K562 (cell line): ENCODE data around the gene MBD3. TPM values are rescaled to one million over a fixed set of nuclear protein-coding genes. Genes with fewer than 3 reads are reported as not detected.
A peak's percentile ranks its signal among the peaks of the same experiment; 100 is the strongest.

Experiments
- AFF4 ChIP-seq: sonication (generic); formaldehyde crosslinking; IDR thresholded peaks from 2 replicates; pipeline ENCODE4 v1.8.0; 2023; ENCODE audit warnings: mild to moderate bottlenecking, missing genetic modification reagents
- CBX3 ChIP-seq, 2 experiments: IDR thresholded peaks; 1 replicate in 1 of 2; 2 replicates in 1 of 2; pipeline ENCODE4 v1.6.1; 2012; ENCODE audit warnings: inconsistent platforms in 2 of 2, low read length in 2 of 2, borderline replicate concordance in 1 of 2, control low read depth in 1 of 2
- CXXC5 ChIP-seq: fragments of 250-450 bp; sonication (Bioruptor Pico); IDR thresholded peaks from 2 replicates; pipeline ENCODE4 v1.8.0; 2022; ENCODE audit warnings: inconsistent platforms, mild to moderate bottlenecking, moderate library complexity
- GABPB1 ChIP-seq: sonication (generic); formaldehyde crosslinking; IDR thresholded peaks from 2 replicates; pipeline ENCODE4 v1.8.0; 2022; ENCODE audit warnings: mild to moderate bottlenecking, missing genetic modification reagents
- HEY1 ChIP-seq: fragments of 250-450 bp; sonication (Bioruptor Pico); IDR thresholded peaks from 2 replicates; pipeline ENCODE4 v1.5.0; 2020; ENCODE audit warnings: mild to moderate bottlenecking, moderate library complexity, borderline replicate concordance
- KAT7 ChIP-seq: sonication (generic); formaldehyde crosslinking; IDR thresholded peaks from 2 replicates; pipeline ENCODE4 v1.8.0; 2022; ENCODE audit warnings: missing genetic modification reagents, mild to moderate bottlenecking, borderline replicate concordance
- L3MBTL2 ChIP-seq: fragments of 450-650 bp; IDR thresholded peaks from 2 replicates; pipeline ENCODE4 v1.6.1; 2016; ENCODE audit warnings: mild to moderate bottlenecking, moderate library complexity
- MNT ChIP-seq, 2 experiments: fragments of 450-650 bp; conservative IDR thresholded peaks; 2 replicates each; pipeline ENCODE4 v1.6.1; 2017; ENCODE audit warnings: mild to moderate bottlenecking in 2 of 2, moderate library complexity in 2 of 2
- NRF1 ChIP-seq, 2 experiments: fragments of 450-650 bp; IDR thresholded peaks in 1 of 2; conservative IDR thresholded peaks in 1 of 2; 2 replicates each; pipeline ENCODE4 v1.6.1; 2014; ENCODE audit warnings: mild to moderate bottlenecking in 2 of 2
- RB1 ChIP-seq: fragments of 450-650 bp; IDR thresholded peaks from 2 replicates; pipeline ENCODE4 v1.6.1; 2017; ENCODE audit warnings: low read depth, mild to moderate bottlenecking
- RBFOX2 ChIP-seq: fragments of 200-400 bp; formaldehyde crosslinking; IDR thresholded peaks from 2 replicates; pipeline ENCODE4 v1.6.1; 2017; ENCODE audit warnings: low read depth, mild to moderate bottlenecking, low read length, moderate library complexity
- SIN3A ChIP-seq, 2 experiments: fragments of 150-350 bp in 1 of 2; IDR thresholded peaks; 2 replicates each; pipeline ENCODE4 v1.6.1; 2011 to 2016; ENCODE audit warnings: borderline replicate concordance in 2 of 2, low read depth in 2 of 2, low read length in 2 of 2, mild to moderate bottlenecking in 2 of 2, moderate library complexity in 2 of 2; ENCODE audit not compliant: control insufficient read depth in 1 of 2
- TFAM ChIP-seq: fragments of 250-450 bp; sonication (Bioruptor Pico); conservative IDR thresholded peaks from 2 replicates; pipeline ENCODE4 v1.5.0; 2021; ENCODE audit warnings: mild to moderate bottlenecking, moderate library complexity
- YY1 ChIP-seq, 3 experiments: IDR thresholded peaks; 2 replicates each; pipeline ENCODE4 v1.6.1; 2011; ENCODE audit warnings: low read length in 2 of 3, mild to moderate bottlenecking in 2 of 3, moderate library complexity in 2 of 3, borderline replicate concordance in 1 of 3, control low read depth in 1 of 3, low read depth in 1 of 3; ENCODE audit not compliant: insufficient read depth in 3 of 3, insufficient replicate concordance in 2 of 3, control insufficient read depth in 1 of 3, insufficient read length in 1 of 3; ENCODE audit errors: extremely low read depth in 1 of 3
- ZBTB1 ChIP-seq: sonication (generic); formaldehyde crosslinking; IDR thresholded peaks from 2 replicates; pipeline ENCODE4 v1.8.1; 2023; ENCODE audit warnings: missing genetic modification reagents, low read depth, mild to moderate bottlenecking, borderline replicate concordance
- ZBTB33 ChIP-seq: sonication (generic); formaldehyde crosslinking; IDR thresholded peaks from 2 replicates; pipeline ENCODE4 v1.8.1; 2023; ENCODE audit warnings: mild to moderate bottlenecking, missing genetic modification reagents
- ZEB2 ChIP-seq: fragments of 450-650 bp; IDR thresholded peaks from 2 replicates; pipeline ENCODE4 v1.6.1; 2016
- ZNF146 ChIP-seq: IDR thresholded peaks from one replicate; pipeline ENCODE4 v1.6.1; 2018; ENCODE audit warnings: missing compliant biosample characterization; ENCODE audit not compliant: unreplicated experiment
- ZNF232 ChIP-seq: sonication (generic); formaldehyde crosslinking; IDR thresholded peaks from 2 replicates; pipeline ENCODE4 v1.8.0; 2022; ENCODE audit warnings: mild to moderate bottlenecking, missing genetic modification reagents
- polyA plus RNA-seq, 8 experiments: library from polyadenylated mRNA; depleted of rRNA in 4 of 8; stranded (reverse) in 5 of 8; unstranded in 3 of 8; fragments of >200 nt; fragmentation: Nextera tagmentation in 2 of 8; fragmentation: Illumina TruSeq in 1 of 8; extraction: Ambion mirVana in 2 of 8; extraction: Trizol in 1 of 8; gene quantifications; 2 replicates each; pipeline versions ENCODE4 v1.2.1 to v1.2.3, GENCODE V29; 2011 to 2014; ENCODE audit warnings: inconsistent platforms in 1 of 8, missing spikeins in 1 of 8
- total RNA-seq, 7 experiments: library from RNA; depleted of rRNA in 6 of 7; stranded (reverse); fragments of >200 nt in 6 of 7; fragmentation: Illumina TruSeq in 2 of 7; extraction: Trizol in 2 of 7; gene quantifications; 2 replicates each; pipeline versions ENCODE4 v1.2.1 to v1.2.3, GENCODE V29; 2011 to 2021; ENCODE audit warnings: low replicate concordance in 1 of 7

MBD3 gene
- total and polyA plus RNA-seq, 9 of the 15 experiments (the other 6 are each of a cell fraction or from before 2014, with no cell fraction given) = 0.24 to 137 (median 30.9) TPM

- TF ChIP-seq ZBTB1 = peak; percentile 75
- TF ChIP-seq KAT7 (CRISPR knock-in tag) = 0 out of 2 replicates have a peak, but pooled peaks have one; percentile 61
- TF ChIP-seq NRF1 (conservative IDR thresholded peaks at IDR 0.05 in 1 of 2, IDR thresholded peaks at IDR 0.05 in 1 of 2) = peak in 1 of 2 experiments; percentile 61; a peak in 1 of 4 replicates
- TF ChIP-seq ZEB2 = peak; percentile 52; the same call in 1 of the 2 replicates
- TF ChIP-seq HEY1 (CRISPR knock-in tag) = no peak
- TF ChIP-seq ZBTB33 (CRISPR knock-in tag) = peak; percentile 42; the same call in 1 of the 2 replicates
- TF ChIP-seq CXXC5 (CRISPR knock-in tag) = peak; percentile 94
- peak; percentile 99 for TF ChIP-seq L3MBTL2
- peak in 2 of 3 experiments; percentile 25 to 32 for TF ChIP-seq YY1 (IDR thresholded peaks at IDR 0.05; ENCODE audit: borderline replicate concordance in 1 of 3, control insufficient read depth in 1 of 3, extremely low read depth in 1 of 3, insufficient read depth in 3 of 3, insufficient read length in 1 of 3, insufficient replicate concordance in 2 of 3, low read depth in 1 of 3, low read length in 2 of 3)
- TF ChIP-seq RBFOX2 = peak; percentile 59
- TF ChIP-seq GABPB1 (CRISPR knock-in tag) = peak; percentile 47; the same call in 1 of the 2 replicates
- 0 out of 2 replicates have a peak, but pooled peaks have one; percentile 65 for TF ChIP-seq ZNF232 (CRISPR knock-in tag)
- peak in 1 of 2 experiments; percentile 90; a peak in 2 of 3 replicates for TF ChIP-seq CBX3 (IDR thresholded peaks at IDR 0.05; ENCODE audit: borderline replicate concordance in 1 of 2, low read length in 2 of 2)
- no peak for TF ChIP-seq ZNF146
- TF ChIP-seq SIN3A (IDR thresholded peaks at IDR 0.05; ENCODE audit: borderline replicate concordance in 2 of 2, control insufficient read depth in 1 of 2, low read depth in 2 of 2, low read length in 2 of 2) = peak in 1 of 2 experiments; percentile 37; a peak in 1 of 4 replicates
- TF ChIP-seq AFF4 = no peak
- TF ChIP-seq TFAM (CRISPR knock-in tag) = no peak
- TF ChIP-seq MNT (conservative IDR thresholded peaks at IDR 0.05) = peak in 1 of 2 experiments; percentile 75; a peak in 2 of 4 replicates
- TF ChIP-seq RB1 = peak; percentile 97
Measured at GRCh38 chr19:1568320-1569019, 24.2 kb downstream of the MBD3 start, which contains the start of gene MEX3D (continued).
